Adrenal gland (tissue), 12 donors: ENCODE results near the gene ARHGEF16. TPM values are rescaled to one million over a fixed set of nuclear protein-coding genes. Genes with fewer than 3 reads are reported as not detected.

Experiments
- DNase-seq, 7 donors: peaks; one replicate each; pipeline ENCODE4 v3.0.0-alpha.2; 2019 to 2020
- H3K27ac ChIP-seq, 5 donors: fragments of 200-600 bp; sonication (generic) in 4 of 5; 1 replicate in 3 of 5; 2 replicates in 2 of 5; pipeline versions ENCODE4 v1.5.1 to v1.8.0; 2016 to 2020; ENCODE audit warnings: mild to moderate bottlenecking in 1 of 5
- H3K27me3 ChIP-seq: fragments of 200-600 bp; 2 replicates; pipeline ENCODE4 v1.8.0; 2021
- H3K36me3 ChIP-seq, 2 donors: fragments of 200-600 bp; replicated peaks in 1 of 2; 1 replicate in 1 of 2; 2 replicates in 1 of 2; pipeline versions ENCODE4 v1.5.1 to v1.8.0; 2018 to 2022
- H3K4me1 ChIP-seq, 2 donors: fragments of 200-600 bp; replicated peaks in 1 of 2; 1 replicate in 1 of 2; 2 replicates in 1 of 2; pipeline versions ENCODE4 v1.5.1 to v1.8.0; 2018 to 2021
- H3K4me3 ChIP-seq, 4 donors: fragments of 200-600 bp; sonication (generic) in 3 of 4; one replicate each; pipeline ENCODE4 v1.5.1; 2016 to 2018
- H3K9me3 ChIP-seq, 3 donors: fragments of 200-600 bp; sonication (generic) in 1 of 3; replicated peaks in 1 of 3; 1 replicate in 2 of 3; 2 replicates in 1 of 3; pipeline versions ENCODE4 v1.5.1 to v1.8.0; 2016 to 2021
- POLR2A ChIP-seq, 2 donors: fragments of 450-650 bp; IDR thresholded peaks; one replicate each; pipeline ENCODE4 v1.6.1; 2017; ENCODE audit warnings: antibody characterized with exemption in 2 of 2, mild to moderate bottlenecking in 2 of 2, moderate library complexity in 1 of 2
- WGBS, 4 donors: extraction: QIAGEN DNeasy Blood & Tissue Kit in 2 of 4; methylation state at CpG; one replicate each; pipeline versions ENCODE4 v1.1.5 to v1.1.7; 2013 to 2017; 5-methylcytosine and 5-hydroxymethylcytosine counted together
- intact Hi-C, 2 donors: fragments of 100-400 bp; cut with DNase I; formaldehyde crosslinking; loops; one replicate each; pipeline versions ENCODE4 v1.14.1 to v1.15.0; 2022 to 2023
- polyA plus RNA-seq, 3 donors: library from polyadenylated mRNA; stranded (reverse); fragments of 200-250 nt in 2 of 3; fragments of 350-450 nt in 1 of 3; fragmentation: Illumina TruSeq in 1 of 3; extraction: RNeasy Lipid Tissue Mini Kit (QIAGEN cat#74804) in 1 of 3; gene quantifications; one replicate each; pipeline ENCODE4 v1.2.3, GENCODE V29; 2013 to 2014
- total RNA-seq, 9 donors: library from RNA; depleted of rRNA in 4 of 9; stranded (reverse); fragments of >200 nt in 4 of 9; fragments of 120-200 nt in 1 of 9; fragmentation: NEBNext Ultra II Directional in 1 of 9; extraction: Animal tissue kit (Norgen Biotek cat#: 25700) in 1 of 9; gene quantifications; one replicate each; pipeline versions ENCODE4 v1.1.0 to v1.2.4, GENCODE V29; 2013 to 2023
- TF ChIP-seq, protein P1 (sequence below), 6 experiments: fragments of 450-650 bp in 4 of 6; fragments of 200-600 bp in 2 of 6; sonication (generic) in 1 of 6; IDR thresholded peaks; 1 replicate in 5 of 6; 2 replicates in 1 of 6; pipeline versions ENCODE4 v1.5.1 to v1.8.0; 2016 to 2021; ENCODE audit warnings: antibody characterized with exemption in 6 of 6, mild to moderate bottlenecking in 2 of 6, moderate library complexity in 1 of 6
- donor health status: healthy with polysubstance abuse.
- donor health status: Bipolar disorder and iron deficiency.
- donor health status: DM: yes; HTN: yes; CAD: no.
- donor health status: DM: no; HTN: no; CAD: no.
- donor health status: DM: no; HTN: no; CAD: no.
- donor health status: DM: yes; HTN: yes; CAD: no.

Gene ARHGEF16
- total and polyA plus RNA-seq, 12 donors, result 0.11 to 3.1 (median 0.83) TPM

DNA sequence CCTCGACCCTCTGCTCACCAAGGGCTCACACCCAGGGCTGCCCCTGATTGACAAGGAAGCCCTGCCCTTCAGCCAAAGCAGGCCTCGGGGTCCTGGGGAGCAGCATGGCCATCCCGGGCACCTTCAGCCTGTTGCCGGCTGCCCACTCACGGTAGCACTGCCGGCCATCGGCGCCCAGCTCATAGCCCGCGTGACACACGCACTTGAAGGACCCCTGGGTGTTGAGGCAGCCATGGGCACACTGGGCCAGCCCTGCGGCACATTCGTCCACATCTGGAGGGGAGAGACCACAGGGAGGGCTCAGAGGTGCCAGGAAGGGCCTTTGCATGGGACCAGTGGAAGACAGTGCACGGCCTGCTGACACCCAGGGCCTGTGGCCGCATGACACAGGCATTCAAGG lies 57.4 kb downstream of the ARHGEF16 start:
- Histone ChIP-seq H3K27me3 (no peaks in the 10 kb centered on the region), H3K4me1 (no peaks in the 10 kb centered on the region), H3K27ac (no peak overlapping the region), H3K36me3 (no peaks in the 10 kb centered on the region), H3K4me3 (no peak overlapping the region), H3K9me3 (no peaks in the 10 kb centered on the region)
- intact Hi-C loops, result no loop called here
- TF ChIP-seq, protein P1, sequence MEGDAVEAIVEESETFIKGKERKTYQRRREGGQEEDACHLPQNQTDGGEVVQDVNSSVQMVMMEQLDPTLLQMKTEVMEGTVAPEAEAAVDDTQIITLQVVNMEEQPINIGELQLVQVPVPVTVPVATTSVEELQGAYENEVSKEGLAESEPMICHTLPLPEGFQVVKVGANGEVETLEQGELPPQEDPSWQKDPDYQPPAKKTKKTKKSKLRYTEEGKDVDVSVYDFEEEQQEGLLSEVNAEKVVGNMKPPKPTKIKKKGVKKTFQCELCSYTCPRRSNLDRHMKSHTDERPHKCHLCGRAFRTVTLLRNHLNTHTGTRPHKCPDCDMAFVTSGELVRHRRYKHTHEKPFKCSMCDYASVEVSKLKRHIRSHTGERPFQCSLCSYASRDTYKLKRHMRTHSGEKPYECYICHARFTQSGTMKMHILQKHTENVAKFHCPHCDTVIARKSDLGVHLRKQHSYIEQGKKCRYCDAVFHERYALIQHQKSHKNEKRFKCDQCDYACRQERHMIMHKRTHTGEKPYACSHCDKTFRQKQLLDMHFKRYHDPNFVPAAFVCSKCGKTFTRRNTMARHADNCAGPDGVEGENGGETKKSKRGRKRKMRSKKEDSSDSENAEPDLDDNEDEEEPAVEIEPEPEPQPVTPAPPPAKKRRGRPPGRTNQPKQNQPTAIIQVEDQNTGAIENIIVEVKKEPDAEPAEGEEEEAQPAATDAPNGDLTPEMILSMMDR (IDR thresholded peaks at IDR 0.05), result no peak
- TF ChIP-seq POLR2A (IDR thresholded peaks at IDR 0.05), result no peak
- 89 to 98% (median 94%) methylated on average over 8 to 15 of the region's 15 CpGs for WGBS, 4 donors
- DNase-seq, result no peak

DNA sequence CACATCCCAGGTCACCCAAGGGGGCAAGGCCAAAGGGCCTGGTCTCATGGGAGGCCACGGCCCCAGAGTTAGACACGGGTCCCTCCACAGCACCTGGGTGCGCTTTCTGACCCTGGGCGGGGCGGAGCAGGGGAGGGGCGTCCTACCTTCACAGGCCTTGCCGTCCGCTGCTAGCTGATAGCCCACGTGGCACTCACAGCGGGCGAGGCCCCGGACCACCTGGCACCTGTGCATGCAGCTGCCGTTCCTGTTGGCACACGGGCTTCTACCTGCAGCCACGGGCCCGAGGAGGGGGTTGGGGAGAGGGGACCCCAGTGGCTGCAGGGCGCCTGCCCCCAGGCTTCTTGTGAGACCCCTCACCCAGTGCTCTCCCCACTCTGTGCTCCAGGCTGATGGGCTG lies 59.9 kb downstream of the ARHGEF16 start:
- H3K4me3 ChIP-seq, result no peak overlapping the region
- H3K4me1 ChIP-seq, result no peaks in the 10 kb centered on the region
- H3K9me3 ChIP-seq, result no peaks in the 10 kb centered on the region
- 87 to 96% (median 88%) methylated on average over 5 to 17 of the region's 17 CpGs; no CpG with 5 or more reads in 1 of the 4 donors for WGBS, 4 donors
- no peaks in the 10 kb centered on the region for H3K27me3 ChIP-seq
- H3K27ac ChIP-seq, result no peak overlapping the region
- no peaks in the 10 kb centered on the region for H3K36me3 ChIP-seq
- TF ChIP-seq, protein P1 (IDR thresholded peaks at IDR 0.05), result no peak
- TF ChIP-seq POLR2A (IDR thresholded peaks at IDR 0.05), result no peak
- DNase-seq, result no peak
- intact Hi-C loops, result no loop called here

DNA sequence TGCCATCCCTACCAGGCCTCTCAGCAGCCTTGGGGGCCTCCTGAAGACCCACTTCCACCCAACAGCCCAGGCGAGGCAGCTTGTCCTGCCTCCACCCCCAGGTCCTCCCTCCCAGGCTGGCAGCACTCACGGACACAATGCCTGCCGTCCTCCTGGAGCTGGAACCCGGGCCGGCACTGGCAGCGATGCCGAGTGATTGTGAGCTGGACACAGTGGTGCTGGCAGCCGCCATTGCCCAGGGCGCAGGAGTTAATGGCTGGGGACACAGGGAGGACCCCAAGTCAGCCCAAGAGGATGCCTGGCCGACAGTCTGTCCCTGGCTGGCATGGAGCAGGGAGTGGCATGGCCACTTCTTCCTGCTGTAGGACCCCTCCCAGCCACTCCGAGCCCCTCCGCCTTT lies 60.8 kb downstream of the ARHGEF16 start:
- Histone ChIP-seq H3K9me3 (no peaks in the 10 kb centered on the region), H3K4me3 (no peak overlapping the region), H3K36me3 (no peaks in the 10 kb centered on the region), H3K4me1 (no peaks in the 10 kb centered on the region), H3K27ac (no peak overlapping the region), H3K27me3 (no peaks in the 10 kb centered on the region)
- no peak for DNase-seq
- intact Hi-C loops, result no loop called here
- TF ChIP-seq POLR2A (IDR thresholded peaks at IDR 0.05), result no peak
- TF ChIP-seq, protein P1 (IDR thresholded peaks at IDR 0.05), result no peak
- 76 to 89% (median 88%) methylated on average over 5 to 12 of the region's 12 CpGs for WGBS, 4 donors

DNA sequence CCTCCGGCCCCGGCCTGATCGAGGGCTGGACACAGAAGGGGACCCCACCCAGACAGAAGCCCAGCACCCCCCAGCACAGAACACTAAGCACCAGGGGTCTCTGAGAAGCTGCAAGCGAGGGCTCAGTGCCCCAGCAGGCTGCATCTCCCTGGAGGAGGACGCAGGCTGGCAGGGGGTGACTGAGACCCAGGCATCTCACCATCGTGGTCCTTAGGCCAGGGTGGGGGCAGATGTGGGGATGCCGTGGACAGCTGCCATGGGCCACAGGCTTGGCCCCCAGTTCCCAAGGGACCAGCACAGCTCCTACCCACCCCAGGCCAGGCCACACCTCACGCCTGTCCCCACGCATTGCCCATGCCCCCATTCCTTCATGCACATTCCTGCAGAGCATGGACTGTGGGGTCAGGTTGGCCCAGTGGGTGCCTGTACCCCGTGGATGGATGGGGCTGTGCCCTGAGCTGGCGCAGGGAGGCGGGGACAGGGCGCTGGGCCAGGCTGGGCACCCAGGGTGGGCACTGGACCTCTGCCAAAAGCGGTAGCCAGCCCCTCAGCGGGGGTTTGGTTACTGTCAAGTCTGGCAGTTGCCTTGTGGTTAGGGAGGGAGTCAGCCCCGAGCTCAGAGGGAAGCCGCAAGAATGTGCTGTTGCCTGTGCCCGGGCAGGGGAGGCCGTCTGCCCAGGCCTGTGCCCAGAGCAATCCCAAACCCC lies 61.5 kb downstream of the ARHGEF16 start:
- 63 to 79% (median 69%) methylated on average over 9 to 19 of the region's 19 CpGs for WGBS, 4 donors
- Histone ChIP-seq H3K36me3 (no peaks in the 10 kb centered on the region), H3K27ac (no peak overlapping the region), H3K4me1 (no peaks in the 10 kb centered on the region), H3K27me3 (no peaks in the 10 kb centered on the region), H3K4me3 (no peak overlapping the region), H3K9me3 (no peaks in the 10 kb centered on the region)
- TF ChIP-seq POLR2A (IDR thresholded peaks at IDR 0.05), result no peak
- TF ChIP-seq, protein P1 (IDR thresholded peaks at IDR 0.05), result no peak
- no peak for DNase-seq
- intact Hi-C loops, result no loop called here
